GM21390 (cell line): ENCODE data around the gene RAB22A.
A peak's percentile ranks its signal among the peaks of the same experiment; 100 is the strongest.

Experiments used
- ATAC-seq: cut with Tn5 transposase; IDR thresholded peaks from one replicate; pipeline ENCODE4 v1.9.1; 2021; ENCODE audit not compliant: unreplicated experiment

RAB22A gene

GRCh38 chr20:58309591-58310290, at the start of gene RAB22A:
RAB22A (plus strand) TSS chr20:58309715; CDS start chr20:58309977, 262 bp downstream.
- ATAC-seq: peak; percentile 75

GRCh38 chr20:58260006-58260405, 49.5 kb upstream of the RAB22A start:
- ATAC-seq: no peak

GRCh38 chr20:58261660-58262059, 47.9 kb upstream of the RAB22A start:
- no peak for ATAC-seq

- no peak for ATAC-seq
Observed at GRCh38 chr20:58264271-58264670, 45.2 kb upstream of the RAB22A start.

- ATAC-seq: no peak
Observed at GRCh38 chr20:58267389-58268215, 41.9 kb upstream of the RAB22A start.

- ATAC-seq: no peak
Observed at GRCh38 chr20:58268421-58268821, 41.1 kb upstream of the RAB22A start.

GRCh38 chr20:58268936-58269619, 40.4 kb upstream of the RAB22A start:
- ATAC-seq: no peak

- ATAC-seq: no peak
Observed at GRCh38 chr20:58271606-58272351, 37.7 kb upstream of the RAB22A start.

- no peak for ATAC-seq
Observed at GRCh38 chr20:58274384-58274783, 35.1 kb upstream of the RAB22A start.

- ATAC-seq: no peak
Observed at GRCh38 chr20:58277107-58277506, 32.4 kb upstream of the RAB22A start.

- no peak for ATAC-seq
Observed at GRCh38 chr20:58277578-58278472, 31.7 kb upstream of the RAB22A start.

- no peak for ATAC-seq
Observed at GRCh38 chr20:58286729-58287128, 22.8 kb upstream of the RAB22A start.

GRCh38 chr20:58287638-58288037, 21.9 kb upstream of the RAB22A start:
- ATAC-seq: no peak

- ATAC-seq: no peak
Observed at GRCh38 chr20:58289143-58289542, 20.4 kb upstream of the RAB22A start.

GRCh38 chr20:58293453-58293852, 16.1 kb upstream of the RAB22A start:
- ATAC-seq: no peak

GRCh38 chr20:58294497-58295455, 14.7 kb upstream of the RAB22A start:
- ATAC-seq: no peak

GRCh38 chr20:58296051-58296837, 13.3 kb upstream of the RAB22A start:
- ATAC-seq: no peak

GRCh38 chr20:58297394-58297793, 12.1 kb upstream of the RAB22A start:
- ATAC-seq: no peak
